LNCaP clone FGC (cell line): ENCODE results near the gene MSLN.

Experiments used
- DNase-seq: peaks from one replicate; pipeline ENCODE4 v3.0.0-alpha.2; 2011; ENCODE audit warnings: low read depth
- H3K4me3 ChIP-seq: 2 replicates; pipeline ENCODE4 v1.5.1; 2011; ENCODE audit warnings: mild to moderate bottlenecking, low read depth, low read length, control low read depth
- CTCF ChIP-seq: IDR thresholded peaks from 2 replicates; pipeline ENCODE4 v1.5.1; 2012; ENCODE audit warnings: mild to moderate bottlenecking; ENCODE audit not compliant: control insufficient read depth, insufficient read depth; ENCODE audit errors: extremely low read depth

The MSLN gene

GRCh38 chr16:779561-779960, 19.0 kb downstream of the MSLN start:
- TF ChIP-seq CTCF, result no peak
- no peak overlapping the region for H3K4me3 ChIP-seq
- no peak for DNase-seq

GRCh38 chr16:780296-780695, 19.8 kb downstream of the MSLN start:
- TF ChIP-seq CTCF, result no peak
- no peak overlapping the region for H3K4me3 ChIP-seq
- no peak for DNase-seq

- DNase-seq, result no peak
- TF ChIP-seq CTCF, result no peak
- no peak overlapping the region for H3K4me3 ChIP-seq
Measured at GRCh38 chr16:781346-782010, 20.9 kb downstream of the MSLN start.

- DNase-seq, result no peak
- H3K4me3 ChIP-seq, result no peak overlapping the region
- no peak for TF ChIP-seq CTCF
Measured at GRCh38 chr16:782258-782657, 21.7 kb downstream of the MSLN start.

GRCh38 chr16:782766-783403, 22.4 kb downstream of the MSLN start:
- DNase-seq, result no peak
- no peak overlapping the region for H3K4me3 ChIP-seq
- TF ChIP-seq CTCF, result no peak

GRCh38 chr16:783404-784161, 23.0 kb downstream of the MSLN start:
- no peak overlapping the region for H3K4me3 ChIP-seq
- no peak for DNase-seq
- TF ChIP-seq CTCF, result no peak

GRCh38 chr16:784431-784830, 23.9 kb downstream of the MSLN start:
- TF ChIP-seq CTCF, result no peak
- no peak overlapping the region for H3K4me3 ChIP-seq
- DNase-seq, result no peak
